SK-N-SH (cell line): ENCODE measurements around the gene RPL19.

ENCODE experiments used
- EP300 ChIP-seq, 2 experiments: IDR thresholded peaks; 2 replicates each; pipeline versions ENCODE4 v1.4.0 to v1.6.1; 2012; ENCODE audit warnings: borderline replicate concordance in 1 of 2, low read depth in 1 of 2, low read length in 1 of 2
- GATA2 ChIP-seq: sonication (generic); formaldehyde crosslinking; IDR thresholded peaks from 2 replicates; pipeline ENCODE4 v1.5.0; 2020; ENCODE audit warnings: mild to moderate bottlenecking, missing genetic modification reagents
- NRF1 ChIP-seq: IDR thresholded peaks from 2 replicates; pipeline ENCODE4 v1.6.1; 2012; ENCODE audit warnings: low read depth, mild to moderate bottlenecking, low read length
- TEAD4 ChIP-seq: IDR thresholded peaks from 2 replicates; pipeline ENCODE4 v1.4.0; 2012; ENCODE audit warnings: mild to moderate bottlenecking, borderline replicate concordance; ENCODE audit not compliant: insufficient read depth
- TF ChIP-seq, protein P1 (sequence below): fragments of 200-600 bp; sonication (generic); IDR thresholded peaks from 2 replicates; pipeline ENCODE4 v1.6.1; 2017; ENCODE audit warnings: antibody characterized with exemption, mild to moderate bottlenecking, moderate library complexity

DNA sequence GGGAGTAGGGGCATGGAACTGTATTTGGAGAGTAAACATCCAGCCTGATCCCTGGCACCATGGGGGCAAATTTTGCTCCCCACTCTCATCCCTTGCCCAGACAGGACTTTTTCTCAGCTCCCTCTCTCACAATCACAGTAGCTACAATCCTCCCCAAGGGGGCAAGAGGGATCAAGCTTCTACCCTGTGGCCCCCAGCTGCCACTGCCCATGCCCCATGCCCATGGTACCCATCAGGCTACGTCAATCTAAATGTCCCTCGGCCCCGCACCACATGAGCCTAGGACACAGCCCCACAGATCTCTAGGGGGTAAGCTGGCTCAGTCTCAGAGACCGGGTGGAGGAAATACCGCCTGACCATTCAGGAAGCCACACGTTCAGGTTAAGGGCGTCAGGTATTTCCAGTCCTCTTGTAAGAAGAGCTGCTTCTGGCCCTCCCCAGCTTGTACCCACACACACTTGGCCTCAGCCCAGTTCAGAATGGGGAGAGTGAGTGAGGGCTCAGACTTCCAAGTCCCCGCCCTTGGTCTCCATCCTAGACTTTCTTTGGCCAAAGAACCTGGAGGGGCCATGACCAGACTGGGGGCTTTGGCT is 4.4 kb upstream of the RPL19 start:
- TF ChIP-seq GATA2 (CRISPR knock-in tag): no peak
- TF ChIP-seq, protein P1, sequence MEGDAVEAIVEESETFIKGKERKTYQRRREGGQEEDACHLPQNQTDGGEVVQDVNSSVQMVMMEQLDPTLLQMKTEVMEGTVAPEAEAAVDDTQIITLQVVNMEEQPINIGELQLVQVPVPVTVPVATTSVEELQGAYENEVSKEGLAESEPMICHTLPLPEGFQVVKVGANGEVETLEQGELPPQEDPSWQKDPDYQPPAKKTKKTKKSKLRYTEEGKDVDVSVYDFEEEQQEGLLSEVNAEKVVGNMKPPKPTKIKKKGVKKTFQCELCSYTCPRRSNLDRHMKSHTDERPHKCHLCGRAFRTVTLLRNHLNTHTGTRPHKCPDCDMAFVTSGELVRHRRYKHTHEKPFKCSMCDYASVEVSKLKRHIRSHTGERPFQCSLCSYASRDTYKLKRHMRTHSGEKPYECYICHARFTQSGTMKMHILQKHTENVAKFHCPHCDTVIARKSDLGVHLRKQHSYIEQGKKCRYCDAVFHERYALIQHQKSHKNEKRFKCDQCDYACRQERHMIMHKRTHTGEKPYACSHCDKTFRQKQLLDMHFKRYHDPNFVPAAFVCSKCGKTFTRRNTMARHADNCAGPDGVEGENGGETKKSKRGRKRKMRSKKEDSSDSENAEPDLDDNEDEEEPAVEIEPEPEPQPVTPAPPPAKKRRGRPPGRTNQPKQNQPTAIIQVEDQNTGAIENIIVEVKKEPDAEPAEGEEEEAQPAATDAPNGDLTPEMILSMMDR: no peak
- TF ChIP-seq EP300 (IDR thresholded peaks at IDR 0.05; ENCODE audit: borderline replicate concordance in 1 of 2, low read depth in 1 of 2, low read length in 1 of 2): no peak
- TF ChIP-seq TEAD4: no peak
- TF ChIP-seq NRF1: no peak
